Fibroblast of gingiva (primary cell): ENCODE measurements around the gene BAHCC1.

ENCODE experiments used
- DNase-seq: peaks from one replicate; pipeline ENCODE4 v3.0.0-alpha.2; 2011; ENCODE audit warnings: low read depth

The BAHCC1 gene

GRCh38 chr17:81493198-81494038 is 98.2 kb downstream of the BAHCC1 start:
- DNase-seq: no peak

GRCh38 chr17:81494626-81495377 is 99.5 kb downstream of the BAHCC1 start:
- no peak for DNase-seq

GRCh38 chr17:81498953-81499600 is 103.8 kb downstream of the BAHCC1 start:
- DNase-seq: no peak

GRCh38 chr17:81499601-81499970 is 104.3 kb downstream of the BAHCC1 start:
- DNase-seq: no peak

DNA sequence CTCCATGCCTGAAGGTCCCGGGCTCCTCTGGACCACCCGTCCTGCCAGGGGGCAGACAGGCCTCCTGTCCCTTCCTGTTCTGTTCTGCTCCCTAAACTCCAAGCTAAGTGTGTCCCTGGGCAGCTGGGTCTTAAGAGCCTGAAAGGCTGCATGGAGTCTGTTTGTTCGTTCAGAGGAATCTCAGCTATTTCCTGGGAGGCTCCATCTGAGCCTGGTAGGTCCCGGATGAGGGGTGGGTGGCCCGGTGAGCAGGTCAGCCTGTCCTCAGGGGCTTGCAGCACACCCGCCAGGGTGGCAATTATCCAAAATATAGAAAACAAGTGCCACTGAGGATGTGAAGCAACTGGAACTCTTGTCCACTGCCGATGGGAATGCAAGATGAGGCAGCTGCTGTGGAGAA is 104.8 kb downstream of the BAHCC1 start:
- no peak for DNase-seq

GRCh38 chr17:81502471-81503017 is 107.3 kb downstream of the BAHCC1 start:
- no peak for DNase-seq

GRCh38 chr17:81503619-81504018 is 108.4 kb downstream of the BAHCC1 start:
- DNase-seq: no peak

DNA sequence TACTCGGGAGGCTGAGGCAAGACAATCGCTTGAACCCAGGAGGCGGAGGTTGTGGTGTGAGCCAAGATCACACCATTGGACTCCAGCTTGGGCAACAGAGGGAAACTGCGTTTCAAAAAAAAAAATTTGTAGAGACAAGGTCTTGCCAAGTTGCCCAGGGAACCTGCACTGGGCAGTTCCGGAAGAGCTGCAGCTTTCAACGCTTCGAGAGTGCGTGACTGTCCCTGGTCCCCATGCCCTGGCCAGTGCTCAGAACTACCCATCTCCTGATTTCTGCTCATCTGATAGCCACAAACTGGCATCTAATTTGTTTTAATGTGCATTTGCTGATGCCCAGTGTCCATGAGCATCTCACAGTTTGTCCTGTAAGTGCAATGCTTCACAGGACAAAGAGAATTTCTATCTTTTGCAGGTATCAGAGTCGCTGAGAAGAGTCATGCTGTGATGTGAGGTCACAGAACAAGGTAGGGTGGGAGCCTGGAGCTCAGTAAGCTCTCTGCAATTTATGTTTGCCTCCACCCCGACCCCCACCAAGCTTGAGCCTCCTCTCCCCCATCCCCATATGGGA is 113.5 kb downstream of the BAHCC1 start:
- DNase-seq: peak; percentile 73

- no peak for DNase-seq
Observed at GRCh38 chr17:81509207-81509971, 114.1 kb downstream of the BAHCC1 start.

- no peak for DNase-seq
Observed at GRCh38 chr17:81509972-81510784, 114.9 kb downstream of the BAHCC1 start.

GRCh38 chr17:81510785-81511553 is 115.7 kb downstream of the BAHCC1 start:
- DNase-seq: no peak

- DNase-seq: no peak
Observed at GRCh38 chr17:81511554-81511803, 116.2 kb downstream of the BAHCC1 start.

- DNase-seq: no peak
Observed at GRCh38 chr17:81511804-81512561, 116.7 kb downstream of the BAHCC1 start.

- peak; percentile 94 for DNase-seq
Observed at GRCh38 chr17:81512562-81513371, 117.5 kb downstream of the BAHCC1 start, which contains the start of gene ACTG1. ACTG1 (minus strand) TSS chr17:81512799; CDS start chr17:81512354, 445 bp downstream.

DNA sequence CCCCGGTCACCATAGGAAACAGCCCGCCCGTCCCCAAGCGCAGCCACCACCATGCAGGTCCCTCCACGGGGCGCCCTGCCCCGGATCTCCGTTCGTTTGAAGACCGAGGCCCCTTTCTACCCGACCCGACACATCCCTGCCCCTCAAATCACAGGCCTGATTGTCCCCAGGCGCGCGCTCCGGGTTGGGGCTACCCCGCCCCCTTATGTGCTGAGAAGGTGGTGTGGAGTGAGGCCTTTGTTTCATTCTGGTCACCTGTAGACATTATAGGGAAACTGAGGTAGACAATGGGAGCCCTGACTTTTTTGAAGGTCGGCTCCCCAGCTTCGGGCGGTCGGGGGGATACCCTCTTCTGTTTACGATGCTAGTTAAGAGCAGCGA is 118.1 kb downstream of the BAHCC1 start:
- peak; percentile 54 for DNase-seq

DNA sequence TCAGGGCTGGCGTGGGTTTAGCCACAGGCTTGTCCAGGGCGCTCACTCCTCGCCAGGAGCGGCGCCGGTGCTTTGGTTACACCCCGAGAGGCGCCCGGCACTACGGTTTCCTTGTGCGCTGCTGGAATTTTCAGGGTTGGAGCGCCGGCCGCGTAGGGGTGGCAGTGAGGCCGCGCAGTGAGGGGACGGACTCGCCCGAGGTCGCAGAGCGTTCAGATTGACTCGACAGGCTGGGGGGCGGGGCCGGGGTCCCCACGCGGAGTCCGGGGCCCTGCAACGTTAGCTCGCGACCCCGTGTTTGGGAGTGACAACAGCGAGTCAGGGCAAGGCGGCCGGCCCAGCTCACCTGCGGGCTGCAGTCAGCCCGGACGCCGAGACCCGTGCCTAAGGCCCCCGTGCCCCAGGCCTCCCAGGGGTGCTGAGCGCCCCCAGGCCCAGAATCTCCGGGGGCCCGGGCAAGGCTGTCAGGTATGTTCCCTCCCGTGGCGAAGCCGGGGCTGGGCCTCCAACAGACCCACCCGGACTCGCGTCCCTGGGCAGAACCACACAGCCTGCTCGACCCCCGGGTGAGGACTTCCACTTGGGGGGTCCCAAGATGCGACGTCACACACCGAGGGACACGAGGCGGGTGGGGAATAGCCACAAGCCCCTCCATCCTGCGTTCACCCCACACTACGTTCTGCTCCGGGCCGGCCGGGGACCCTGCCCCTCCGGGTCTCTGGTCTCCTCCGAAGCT is 118.7 kb downstream of the BAHCC1 start:
- peak; percentile 67 for DNase-seq

GRCh38 chr17:81514489-81514738 is 119.2 kb downstream of the BAHCC1 start:
- DNase-seq: no peak
